Activated CD8-positive, alpha-beta T cell treated with anti-CD3 and anti-CD28 coated beads for 36 hours (primary cell): ENCODE data around the gene PALS2. TPM values are rescaled to one million over a fixed set of nuclear protein-coding genes. Genes with fewer than 3 reads are reported as not detected.

Source experiments
- ATAC-seq: fragments of 200-7000 bp; cut with Tn5 transposase; one replicate; pipeline ENCODE4 v1.10.0; 2021; ENCODE audit warnings: mild to moderate bottlenecking, moderate library complexity
- CTCF ChIA-PET: fragments of 350-600 bp; sonication (Branson Sonifier 250); formaldehyde crosslinking; loops from one replicate; lab custom pipeline; 2021; ENCODE audit warnings: antibody characterized with exemption; lab: Charles Lee
- POLR2A ChIA-PET: fragments of 350-600 bp; sonication (Branson Sonifier 250); formaldehyde crosslinking; loops from one replicate; lab custom pipeline; 2021; ENCODE audit warnings: antibody characterized with exemption; lab: Charles Lee
- DNase-seq: peaks from one replicate; pipeline ENCODE4 v3.0.0-alpha.2; 2020
- H3K27ac Mint-ChIP-seq: one replicate; pipeline ENCODE4 v1.8.0; 2021; ENCODE audit warnings: mild to moderate bottlenecking, mixed read lengths
- H3K27me3 Mint-ChIP-seq: one replicate; pipeline ENCODE4 v1.8.0; 2021; ENCODE audit warnings: mixed read lengths
- H3K36me3 Mint-ChIP-seq: one replicate; pipeline ENCODE4 v1.8.0; 2021; ENCODE audit warnings: low read depth, mixed read lengths
- H3K4me1 Mint-ChIP-seq: one replicate; pipeline ENCODE4 v1.8.0; 2021; ENCODE audit warnings: low read depth, mixed read lengths
- H3K4me3 Mint-ChIP-seq: one replicate; pipeline ENCODE4 v1.8.0; 2021; ENCODE audit warnings: mild to moderate bottlenecking, moderate library complexity, mixed read lengths
- H3K9me3 Mint-ChIP-seq: one replicate; pipeline ENCODE4 v1.8.0; 2021; ENCODE audit warnings: mixed read lengths
- intact Hi-C: fragments of 100-400 bp; cut with micrococcal nuclease; formaldehyde crosslinking; loops from one replicate; pipeline ENCODE4 v1.10.0; 2022
- total RNA-seq, 2 experiments: library from RNA; stranded (reverse); gene quantifications; one replicate each; pipeline ENCODE4 v1.2.3, GENCODE V29; 2021
- TF ChIP-seq, protein P1 (sequence below): fragments of 200-600 bp; IDR thresholded peaks from one replicate; pipeline ENCODE4 v1.8.0; 2022; ENCODE audit warnings: antibody characterized with exemption, mild to moderate bottlenecking

PALS2 gene
- total RNA-seq, 2 experiments from 2014 or later, result 32.6 to 40.4 TPM

GRCh38 chr7:24595671-24596418, 22.6 kb downstream of the PALS2 start:
- intact Hi-C loops, result no loop called here
- Mint-ChIP-seq H3K4me1 (peaks cover 4% of the 10 kb centered on the region), H3K4me3 (no peak overlapping the region), H3K36me3 (peaks cover 2% of the 10 kb centered on the region), H3K27me3 (no peaks in the 10 kb centered on the region), H3K9me3 (no peaks in the 10 kb centered on the region), H3K27ac (no peak overlapping the region)
- CTCF ChIA-PET, result no interaction called here
- POLR2A ChIA-PET, result no interaction called here
- TF ChIP-seq, protein P1, sequence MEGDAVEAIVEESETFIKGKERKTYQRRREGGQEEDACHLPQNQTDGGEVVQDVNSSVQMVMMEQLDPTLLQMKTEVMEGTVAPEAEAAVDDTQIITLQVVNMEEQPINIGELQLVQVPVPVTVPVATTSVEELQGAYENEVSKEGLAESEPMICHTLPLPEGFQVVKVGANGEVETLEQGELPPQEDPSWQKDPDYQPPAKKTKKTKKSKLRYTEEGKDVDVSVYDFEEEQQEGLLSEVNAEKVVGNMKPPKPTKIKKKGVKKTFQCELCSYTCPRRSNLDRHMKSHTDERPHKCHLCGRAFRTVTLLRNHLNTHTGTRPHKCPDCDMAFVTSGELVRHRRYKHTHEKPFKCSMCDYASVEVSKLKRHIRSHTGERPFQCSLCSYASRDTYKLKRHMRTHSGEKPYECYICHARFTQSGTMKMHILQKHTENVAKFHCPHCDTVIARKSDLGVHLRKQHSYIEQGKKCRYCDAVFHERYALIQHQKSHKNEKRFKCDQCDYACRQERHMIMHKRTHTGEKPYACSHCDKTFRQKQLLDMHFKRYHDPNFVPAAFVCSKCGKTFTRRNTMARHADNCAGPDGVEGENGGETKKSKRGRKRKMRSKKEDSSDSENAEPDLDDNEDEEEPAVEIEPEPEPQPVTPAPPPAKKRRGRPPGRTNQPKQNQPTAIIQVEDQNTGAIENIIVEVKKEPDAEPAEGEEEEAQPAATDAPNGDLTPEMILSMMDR, result no peak
- DNase-seq (peak; percentile 7), ATAC-seq (peak; percentile 73)

DNA sequence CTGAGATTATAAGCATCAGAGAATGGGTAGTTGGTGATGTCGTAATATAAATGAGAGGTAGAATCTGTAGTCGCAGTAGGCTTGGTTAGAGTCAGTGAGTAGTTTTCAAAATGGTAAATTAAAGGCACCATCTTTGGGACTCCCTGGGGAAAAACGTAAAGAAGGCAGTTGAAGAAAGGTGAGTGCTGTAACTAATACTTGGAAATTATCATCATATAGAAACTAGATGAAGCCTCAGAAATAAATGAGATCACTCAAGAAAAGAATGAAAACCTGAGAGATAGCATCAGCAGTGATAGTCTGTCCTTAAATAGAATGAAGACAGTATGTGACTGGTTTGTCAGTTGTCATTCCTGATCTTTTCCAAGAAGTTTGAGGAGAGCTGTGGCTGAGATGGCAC, 23.8 kb downstream of the PALS2 start:
- H3K27ac Mint-ChIP-seq, result no peak overlapping the region
- H3K4me1 Mint-ChIP-seq, result peaks cover 6% of the 10 kb centered on the region
- POLR2A ChIA-PET, result no interaction called here
- H3K9me3 Mint-ChIP-seq, result peaks cover 2% of the 10 kb centered on the region
- H3K4me3 Mint-ChIP-seq, result no peak overlapping the region
- TF ChIP-seq, protein P1, result no peak
- CTCF ChIA-PET, result interaction anchor here (1.1 kb wide), 1 partner anchor 10 kb away, joined by 3 read pairs; no protein-coding TSS in a partner anchor
- intact Hi-C loops, result no loop called here
- no peaks in the 10 kb centered on the region for H3K27me3 Mint-ChIP-seq
- DNase-seq (no peak), ATAC-seq (peak; percentile 69)
- peaks cover 10% of the 10 kb centered on the region for H3K36me3 Mint-ChIP-seq

DNA sequence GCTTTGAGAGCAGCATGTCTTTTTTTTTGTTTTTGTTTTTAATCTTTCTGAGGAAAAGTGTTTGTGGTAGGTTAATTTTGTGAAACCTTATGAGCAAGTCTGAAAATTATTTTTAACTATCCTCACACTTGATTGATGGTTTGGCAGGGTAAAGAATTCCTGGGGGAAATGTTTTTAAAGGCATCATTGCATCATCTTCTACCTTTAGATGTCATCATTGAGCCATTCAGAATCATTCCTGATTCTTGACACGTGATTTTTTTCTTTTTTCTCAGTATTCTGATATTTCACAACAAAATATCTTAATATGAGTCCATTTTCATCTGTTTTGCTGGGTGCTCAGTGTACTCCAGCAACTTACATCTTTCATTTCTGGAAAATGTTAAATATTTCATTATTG, 28.3 kb downstream of the PALS2 start:
- POLR2A ChIA-PET, result no interaction called here
- TF ChIP-seq, protein P1, result no peak
- intact Hi-C loops, result no loop called here
- DNase-seq, result no peak
- CTCF ChIA-PET, result interaction anchor here (1.4 kb wide), 1 partner anchor 8 kb away, joined by 6 read pairs; no protein-coding TSS in a partner anchor
- Mint-ChIP-seq H3K4me3 (no peak overlapping the region), H3K4me1 (peaks cover 13% of the 10 kb centered on the region), H3K27me3 (no peaks in the 10 kb centered on the region), H3K9me3 (peaks cover 10% of the 10 kb centered on the region), H3K27ac (no peak overlapping the region), H3K36me3 (peaks cover 24% of the 10 kb centered on the region)
- ATAC-seq, result no peak

GRCh38 chr7:24602860-24603456, 29.7 kb downstream of the PALS2 start:
- Mint-ChIP-seq H3K4me1 (peaks cover 19% of the 10 kb centered on the region), H3K36me3 (peaks cover 24% of the 10 kb centered on the region), H3K9me3 (peaks cover 10% of the 10 kb centered on the region), H3K27me3 (no peaks in the 10 kb centered on the region), H3K27ac (no peak overlapping the region), H3K4me3 (no peak overlapping the region)
- intact Hi-C loops, result no loop called here
- no peak for ATAC-seq
- TF ChIP-seq, protein P1, result no peak
- ChIA-PET CTCF (interaction anchor here (0.7 kb wide), 1 partner anchor 27 kb away, joined by 3 read pairs; no protein-coding TSS in a partner anchor), POLR2A (no interaction called here)
- DNase-seq, result no peak

GRCh38 chr7:24604630-24605029, 31.4 kb downstream of the PALS2 start:
- ATAC-seq (no peak), DNase-seq (no peak)
- POLR2A ChIA-PET, result no interaction called here
- Mint-ChIP-seq H3K9me3 (peaks cover 10% of the 10 kb centered on the region), H3K27ac (no peak overlapping the region), H3K36me3 (peaks cover 28% of the 10 kb centered on the region), H3K27me3 (no peaks in the 10 kb centered on the region), H3K4me3 (no peak overlapping the region), H3K4me1 (peaks cover 34% of the 10 kb centered on the region)
- intact Hi-C loops, result no loop called here
- CTCF ChIA-PET, result no interaction called here
- TF ChIP-seq, protein P1, result no peak
